ENCODE results near the gene OR2J2. TPM values are rescaled to one million over a fixed set of nuclear protein-coding genes. Genes with fewer than 3 reads are reported as not detected.

Gene OR2J2
- polyA plus RNA-seq, 1 donor from 2014 or later, result not detected

GRCh38 chr6:29200767-29201662, 30.3 kb downstream of the OR2J2 start:
- no peak for TF ChIP-seq REST (IDR thresholded peaks at IDR 0.05; ENCODE audit: borderline replicate concordance)
- TF ChIP-seq TAF1 (IDR thresholded peaks at IDR 0.05; ENCODE audit: low read depth), result no peak
- TF ChIP-seq RAD21 (conservative IDR thresholded peaks at IDR 0.05), result no peak
- TF ChIP-seq MXI1 (conservative IDR thresholded peaks at IDR 0.05; ENCODE audit: poor library complexity, severe bottlenecking), result no peak
- TF ChIP-seq EZH2 (IDR thresholded peaks at IDR 0.05; ENCODE audit: borderline replicate concordance, insufficient read depth, low read length, poor library complexity, severe bottlenecking), result no peak
- TF ChIP-seq EP300 (conservative IDR thresholded peaks at IDR 0.05; ENCODE audit: poor library complexity, severe bottlenecking), result no peak
- no peak for TF ChIP-seq POLR2AphosphoS5 (IDR thresholded peaks at IDR 0.05)
- no peak for TF ChIP-seq SMC3 (conservative IDR thresholded peaks at IDR 0.05; ENCODE audit: poor library complexity)
- no peak for TF ChIP-seq CTCF (IDR thresholded peaks at IDR 0.05; ENCODE audit: poor library complexity, severe bottlenecking)
- Histone ChIP-seq H3K9me2 (ENCODE audit: insufficient read depth, low read length) (no peaks in the 10 kb centered on the region), H3K27me3 (ENCODE audit: insufficient read depth, low read depth, low read length) (no peaks in the 10 kb centered on the region), H3K27ac (ENCODE audit: low read length) (no peak overlapping the region), H3K36me3 (ENCODE audit: insufficient read depth, low read length) (no peaks in the 10 kb centered on the region), H2AFZ (ENCODE audit: low read depth, low read length) (no peak overlapping the region), H3F3A (ENCODE audit: insufficient read depth, low read length, poor library complexity, severe bottlenecking) (no peaks in the 10 kb centered on the region), H3K4me2 (ENCODE audit: low read length) (no peak overlapping the region), H3K9me3 (ENCODE audit: low read length) (peaks cover 4% of the 10 kb centered on the region), H4K20me1 (ENCODE audit: insufficient read depth) (no peaks in the 10 kb centered on the region), H3K79me2 (replicated peaks; ENCODE audit: insufficient read depth, low read length) (no peaks in the 10 kb centered on the region), H3K9ac (ENCODE audit: low read length) (no peak overlapping the region), H3K4me3 (ENCODE audit: low read length) (no peak overlapping the region)

DNA sequence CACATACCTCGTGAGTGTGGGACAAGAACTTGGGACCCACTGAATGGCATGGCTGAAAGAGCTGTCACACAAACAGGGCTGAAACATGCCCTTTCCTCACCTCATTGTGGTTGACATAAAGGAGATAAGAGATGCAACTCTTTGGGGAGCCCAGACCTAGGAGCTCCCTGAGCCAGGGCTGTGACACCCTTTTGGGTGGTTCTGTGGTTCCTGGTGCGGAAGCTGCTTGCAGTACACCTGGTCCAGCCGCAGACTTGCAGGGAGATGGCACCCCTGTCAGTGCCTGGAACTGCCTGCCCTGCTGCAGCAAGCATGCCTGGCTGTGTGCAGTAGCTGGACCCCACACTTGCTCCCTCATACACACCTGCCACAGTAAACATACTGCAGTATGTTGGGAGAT, 31.3 kb downstream of the OR2J2 start:
- H2AFZ ChIP-seq (ENCODE audit: low read depth, low read length), result no peak overlapping the region
- no peaks in the 10 kb centered on the region for H3K27me3 ChIP-seq (ENCODE audit: insufficient read depth, low read depth, low read length)
- H3K4me3 ChIP-seq (ENCODE audit: low read length), result no peak overlapping the region
- H3K79me2 ChIP-seq (replicated peaks; ENCODE audit: insufficient read depth, low read length), result no peaks in the 10 kb centered on the region
- H3K27ac ChIP-seq (ENCODE audit: low read length), result no peak overlapping the region
- no peak overlapping the region for H3K9ac ChIP-seq (ENCODE audit: low read length)
- H3K36me3 ChIP-seq (ENCODE audit: insufficient read depth, low read length), result no peaks in the 10 kb centered on the region
- H3K9me3 ChIP-seq (ENCODE audit: low read length), result peaks cover 4% of the 10 kb centered on the region
- H4K20me1 ChIP-seq (ENCODE audit: insufficient read depth), result no peaks in the 10 kb centered on the region
- no peak overlapping the region for H3K4me2 ChIP-seq (ENCODE audit: low read length)
- H3F3A ChIP-seq (ENCODE audit: insufficient read depth, low read length, poor library complexity, severe bottlenecking), result no peaks in the 10 kb centered on the region
- TF ChIP-seq POLR2AphosphoS5 (IDR thresholded peaks at IDR 0.05) (no peak), MXI1 (conservative IDR thresholded peaks at IDR 0.05; ENCODE audit: poor library complexity, severe bottlenecking) (no peak), SMC3 (conservative IDR thresholded peaks at IDR 0.05; ENCODE audit: poor library complexity) (no peak), REST (IDR thresholded peaks at IDR 0.05; ENCODE audit: borderline replicate concordance) (no peak), TAF1 (IDR thresholded peaks at IDR 0.05; ENCODE audit: low read depth) (no peak), RAD21 (conservative IDR thresholded peaks at IDR 0.05) (no peak), EP300 (conservative IDR thresholded peaks at IDR 0.05; ENCODE audit: poor library complexity, severe bottlenecking) (no peak), CTCF (IDR thresholded peaks at IDR 0.05; ENCODE audit: poor library complexity, severe bottlenecking) (no peak), EZH2 (IDR thresholded peaks at IDR 0.05; ENCODE audit: borderline replicate concordance, insufficient read depth, low read length, poor library complexity, severe bottlenecking) (no peak)
- H3K9me2 ChIP-seq (ENCODE audit: insufficient read depth, low read length), result no peaks in the 10 kb centered on the region

Measured in neural cell (in vitro differentiated cells).